Suprapubic skin (tissue), 4 donors: ENCODE measurements around the gene SPIRE2. TPM values are rescaled to one million over a fixed set of nuclear protein-coding genes. Genes with fewer than 3 reads are reported as not detected.

Experiments
- DNase-seq, 2 donors: peaks; one replicate each; pipeline ENCODE4 v3.0.0-alpha.2; 2019; ENCODE audit warnings: low spot score in 2 of 2
- H3K27ac ChIP-seq: fragments of 200-600 bp; sonication (generic); one replicate; pipeline ENCODE4 v1.5.1; 2019
- H3K27me3 ChIP-seq: fragments of 200-600 bp; sonication (generic); one replicate; pipeline ENCODE4 v1.5.1; 2019
- H3K36me3 ChIP-seq: fragments of 200-600 bp; sonication (generic); one replicate; pipeline ENCODE4 v1.5.1; 2019
- H3K4me1 ChIP-seq: fragments of 200-600 bp; sonication (generic); one replicate; pipeline ENCODE4 v1.5.1; 2019
- H3K4me3 ChIP-seq: fragments of 200-600 bp; sonication (generic); one replicate; pipeline ENCODE4 v1.5.1; 2019; ENCODE audit warnings: mild to moderate bottlenecking
- H3K9me3 ChIP-seq: fragments of 200-600 bp; sonication (generic); one replicate; pipeline ENCODE4 v1.5.1; 2019
- EP300 ChIP-seq: sonication (generic); formaldehyde crosslinking; IDR thresholded peaks from one replicate; pipeline ENCODE4 v1.6.1; 2017; ENCODE audit warnings: antibody characterized with exemption
- POLR2A ChIP-seq, 2 donors: fragments of 450-650 bp; IDR thresholded peaks; one replicate each; pipeline ENCODE4 v1.6.1; 2017; ENCODE audit warnings: antibody characterized with exemption in 2 of 2, mild to moderate bottlenecking in 2 of 2, moderate library complexity in 2 of 2
- POLR2AphosphoS5 ChIP-seq, 3 donors: sonication (generic); formaldehyde crosslinking; IDR thresholded peaks; one replicate each; pipeline ENCODE4 v1.6.1; 2017; ENCODE audit warnings: antibody characterized with exemption in 3 of 3
- WGBS: methylation state at CpG from one replicate; pipeline ENCODE4 v1.1.5; 2018; 5-methylcytosine and 5-hydroxymethylcytosine counted together
- total RNA-seq, 4 donors: library from RNA; depleted of rRNA; stranded (reverse); fragments of >200 nt; gene quantifications; one replicate each; pipeline ENCODE4 v1.1.0, GENCODE V29; 2016
- TF ChIP-seq, protein P1 (sequence below), 2 donors: fragments of 200-600 bp in 1 of 2; fragments of 450-650 bp in 1 of 2; sonication (generic) in 1 of 2; IDR thresholded peaks; one replicate each; pipeline ENCODE4 v1.5.1; 2016 to 2019; ENCODE audit warnings: antibody characterized with exemption in 2 of 2, mild to moderate bottlenecking in 1 of 2, moderate library complexity in 1 of 2

Gene SPIRE2
- total RNA-seq, 4 donors from 2014 or later: 4.5 to 6.6 (median 5.5) TPM

DNA sequence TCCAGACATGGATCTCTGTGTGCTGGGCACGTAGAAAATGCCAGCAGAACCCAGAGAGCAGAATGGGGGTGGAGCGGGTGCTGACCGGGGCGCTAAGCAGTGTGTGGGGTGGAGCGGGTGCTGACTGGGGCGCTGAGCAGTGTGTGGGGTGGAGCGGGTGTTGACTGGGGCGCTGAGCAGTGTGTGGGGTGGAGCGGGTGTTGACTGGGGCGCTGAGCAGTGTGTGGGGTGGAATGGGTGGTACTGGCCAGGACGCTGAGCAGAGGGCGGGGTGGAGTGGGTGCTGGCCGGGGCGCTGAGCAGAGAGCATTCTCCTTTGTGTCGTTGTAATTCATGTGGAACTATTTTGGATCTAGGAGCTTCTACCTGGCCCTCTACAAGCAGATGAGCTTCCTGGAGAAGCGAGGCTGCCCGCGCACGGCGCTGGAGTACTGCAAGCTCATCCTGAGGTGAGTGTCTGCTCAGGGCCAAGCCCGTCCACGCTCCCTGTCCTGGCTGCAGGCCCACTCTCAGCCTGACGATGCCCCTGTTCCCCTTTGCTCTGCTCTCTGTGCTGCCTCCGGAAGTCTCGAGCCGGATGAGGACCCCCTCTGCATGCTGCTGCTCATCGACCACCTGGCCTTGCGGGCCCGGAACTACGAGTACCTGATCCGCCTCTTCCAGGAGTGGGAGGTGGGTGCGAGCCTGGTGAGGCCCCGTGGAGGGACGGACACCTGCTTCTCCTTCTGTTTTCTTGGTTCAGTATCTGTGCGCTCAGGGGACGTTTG, 70.1 kb downstream of the SPIRE2 start:
- TF ChIP-seq, protein P1, sequence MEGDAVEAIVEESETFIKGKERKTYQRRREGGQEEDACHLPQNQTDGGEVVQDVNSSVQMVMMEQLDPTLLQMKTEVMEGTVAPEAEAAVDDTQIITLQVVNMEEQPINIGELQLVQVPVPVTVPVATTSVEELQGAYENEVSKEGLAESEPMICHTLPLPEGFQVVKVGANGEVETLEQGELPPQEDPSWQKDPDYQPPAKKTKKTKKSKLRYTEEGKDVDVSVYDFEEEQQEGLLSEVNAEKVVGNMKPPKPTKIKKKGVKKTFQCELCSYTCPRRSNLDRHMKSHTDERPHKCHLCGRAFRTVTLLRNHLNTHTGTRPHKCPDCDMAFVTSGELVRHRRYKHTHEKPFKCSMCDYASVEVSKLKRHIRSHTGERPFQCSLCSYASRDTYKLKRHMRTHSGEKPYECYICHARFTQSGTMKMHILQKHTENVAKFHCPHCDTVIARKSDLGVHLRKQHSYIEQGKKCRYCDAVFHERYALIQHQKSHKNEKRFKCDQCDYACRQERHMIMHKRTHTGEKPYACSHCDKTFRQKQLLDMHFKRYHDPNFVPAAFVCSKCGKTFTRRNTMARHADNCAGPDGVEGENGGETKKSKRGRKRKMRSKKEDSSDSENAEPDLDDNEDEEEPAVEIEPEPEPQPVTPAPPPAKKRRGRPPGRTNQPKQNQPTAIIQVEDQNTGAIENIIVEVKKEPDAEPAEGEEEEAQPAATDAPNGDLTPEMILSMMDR (IDR thresholded peaks at IDR 0.05): no peak
- no peak for TF ChIP-seq POLR2AphosphoS5 (IDR thresholded peaks at IDR 0.05)
- TF ChIP-seq EP300: no peak
- no peak for TF ChIP-seq POLR2A (IDR thresholded peaks at IDR 0.05)
- peaks cover 86% of the 10 kb centered on the region for H3K36me3 ChIP-seq
- H3K27me3 ChIP-seq: no peaks in the 10 kb centered on the region
- no peaks in the 10 kb centered on the region for H3K9me3 ChIP-seq
- no peak for DNase-seq
- H3K4me1 ChIP-seq: no peaks in the 10 kb centered on the region
- 91% methylated on average over 33 of the region's 36 CpGs for WGBS
- H3K27ac ChIP-seq: no peak overlapping the region
- no peak overlapping the region for H3K4me3 ChIP-seq

DNA sequence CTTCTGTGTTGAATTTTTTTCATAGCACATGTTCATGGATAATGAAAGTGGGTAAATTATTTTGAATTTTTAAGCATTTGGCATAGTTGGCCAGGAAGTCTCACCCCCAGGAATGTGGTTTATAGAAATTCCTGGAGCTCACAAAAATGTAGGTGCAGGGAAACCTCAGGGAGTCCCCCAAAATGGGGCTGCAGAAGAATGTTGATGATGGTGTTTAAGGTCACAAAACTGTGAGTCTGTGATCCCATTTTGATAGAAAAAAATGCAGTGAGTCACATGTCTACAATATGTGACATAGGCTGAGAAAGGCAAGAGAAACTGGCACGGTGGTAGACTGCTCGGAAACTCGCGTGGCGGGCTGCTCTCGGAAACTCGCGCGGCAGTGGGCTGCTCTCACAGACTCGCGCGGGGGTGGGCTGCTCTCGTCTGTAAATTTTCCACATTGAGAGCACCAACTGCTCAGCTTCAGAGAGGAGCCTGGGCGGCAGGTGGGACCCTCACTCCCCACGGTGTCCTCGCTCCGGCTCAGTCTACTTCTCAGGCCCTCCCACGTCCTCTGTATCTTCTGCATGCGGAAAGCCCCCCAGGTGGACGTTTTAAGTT, 71.7 kb downstream of the SPIRE2 start:
- no peak for DNase-seq
- Histone ChIP-seq H3K36me3 (peaks cover 86% of the 10 kb centered on the region), H3K4me3 (no peak overlapping the region), H3K9me3 (no peaks in the 10 kb centered on the region), H3K27ac (no peak overlapping the region), H3K27me3 (no peaks in the 10 kb centered on the region), H3K4me1 (no peaks in the 10 kb centered on the region)
- 96% methylated on average over 20 of the region's 20 CpGs for WGBS
- TF ChIP-seq POLR2AphosphoS5 (IDR thresholded peaks at IDR 0.05): no peak
- TF ChIP-seq, protein P1 (IDR thresholded peaks at IDR 0.05): no peak

DNA sequence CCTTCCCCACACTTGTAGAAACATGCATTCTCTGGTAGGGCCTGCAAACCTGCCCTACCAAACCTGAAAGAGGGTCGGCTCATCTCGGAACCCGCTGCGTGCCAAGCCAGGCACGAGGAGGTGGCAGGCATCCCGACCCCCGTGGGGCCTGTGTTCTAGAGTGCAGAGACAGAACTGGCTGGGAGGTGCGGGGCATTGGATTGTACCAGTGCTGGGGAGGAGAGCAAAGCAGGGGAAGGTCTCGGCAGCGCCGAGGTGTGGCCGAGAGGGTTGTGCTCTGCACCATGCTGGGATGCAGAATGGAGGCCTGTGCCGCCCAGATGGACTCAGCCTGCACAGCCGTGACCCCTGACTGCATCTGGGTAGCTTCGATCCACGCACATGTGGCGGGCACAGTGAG, 72.6 kb downstream of the SPIRE2 start:
- Histone ChIP-seq H3K27me3 (no peaks in the 10 kb centered on the region), H3K36me3 (peaks cover 86% of the 10 kb centered on the region), H3K4me1 (no peaks in the 10 kb centered on the region), H3K4me3 (no peak overlapping the region), H3K9me3 (no peaks in the 10 kb centered on the region), H3K27ac (no peak overlapping the region)
- no peak for TF ChIP-seq POLR2A (IDR thresholded peaks at IDR 0.05)
- TF ChIP-seq POLR2AphosphoS5 (IDR thresholded peaks at IDR 0.05): no peak
- no peak for TF ChIP-seq EP300
- TF ChIP-seq, protein P1 (IDR thresholded peaks at IDR 0.05): no peak
- 90% methylated on average over 10 of the region's 17 CpGs for WGBS
- DNase-seq: no peak

DNA sequence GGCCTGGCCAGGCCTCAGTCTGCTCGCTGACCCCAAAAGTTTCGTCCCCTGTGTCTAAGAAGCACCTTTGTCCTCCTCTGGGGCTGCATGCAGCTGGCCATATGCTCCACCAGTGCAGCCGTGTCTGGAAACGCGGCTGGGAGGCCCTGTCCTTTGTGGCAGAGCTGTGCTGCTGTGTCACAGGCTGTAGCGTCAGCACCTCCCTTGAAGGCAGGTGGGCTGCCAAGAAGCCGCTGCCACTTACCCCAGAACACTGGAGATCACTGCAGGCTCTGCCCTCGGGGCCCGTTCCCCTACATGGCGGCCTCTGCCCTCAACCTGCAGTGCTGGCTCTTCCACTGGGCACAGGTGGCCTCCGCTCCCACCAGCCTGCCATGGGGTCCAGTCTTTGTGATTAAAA, 74.7 kb downstream of the SPIRE2 start:
- H3K4me1 ChIP-seq: no peaks in the 10 kb centered on the region
- no peak overlapping the region for H3K4me3 ChIP-seq
- no peaks in the 10 kb centered on the region for H3K9me3 ChIP-seq
- no peak for TF ChIP-seq POLR2A (IDR thresholded peaks at IDR 0.05)
- TF ChIP-seq, protein P1 (IDR thresholded peaks at IDR 0.05): no peak
- H3K27me3 ChIP-seq: no peaks in the 10 kb centered on the region
- H3K36me3 ChIP-seq: peaks cover 84% of the 10 kb centered on the region
- 100% methylated on average over 2 of the region's 11 CpGs for WGBS
- DNase-seq: no peak
- H3K27ac ChIP-seq: no peak overlapping the region

DNA sequence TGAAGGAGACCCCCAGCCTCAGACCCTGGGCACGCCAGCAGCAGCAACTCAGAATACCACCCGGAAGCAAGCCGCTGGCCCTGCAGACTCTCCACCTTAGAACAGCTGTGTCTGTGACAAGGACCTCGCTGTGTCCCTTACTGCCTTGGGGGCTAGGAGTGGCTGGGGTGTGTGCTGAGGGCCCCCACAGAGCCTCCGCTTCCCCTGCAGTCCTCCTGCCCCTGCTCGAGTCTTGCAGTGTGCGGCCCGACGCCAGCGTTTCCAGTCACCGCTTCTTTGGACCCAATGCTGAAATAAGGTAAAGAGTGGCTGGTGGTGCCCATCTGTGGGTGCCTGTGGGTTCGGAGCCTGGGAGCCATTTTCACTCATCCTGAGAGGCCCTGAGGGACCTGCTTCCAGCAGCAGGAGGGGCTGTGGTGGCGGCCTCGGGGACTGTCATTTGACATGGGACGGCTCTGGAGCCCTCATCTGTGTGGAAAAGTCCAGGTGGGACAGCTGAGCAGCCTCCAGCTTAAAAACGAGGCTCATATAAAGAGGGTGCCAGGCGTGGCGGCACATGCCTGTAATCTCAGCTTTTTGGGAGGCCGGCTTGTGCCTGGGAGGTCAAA, 75.7 kb downstream of the SPIRE2 start:
- no peaks in the 10 kb centered on the region for H3K9me3 ChIP-seq
- TF ChIP-seq EP300 (no peak), POLR2AphosphoS5 (IDR thresholded peaks at IDR 0.05) (no peak), POLR2A (IDR thresholded peaks at IDR 0.05) (no peak)
- TF ChIP-seq, protein P1 (IDR thresholded peaks at IDR 0.05): no peak
- H3K27me3 ChIP-seq: no peaks in the 10 kb centered on the region
- H3K4me1 ChIP-seq: no peaks in the 10 kb centered on the region
- H3K27ac ChIP-seq: no peak overlapping the region
- no peak for DNase-seq
- 88% methylated on average over 10 of the region's 19 CpGs for WGBS
- H3K36me3 ChIP-seq: peaks cover 83% of the 10 kb centered on the region
- no peak overlapping the region for H3K4me3 ChIP-seq
